ENCODE measurements around the gene MTHFSD.

GRCh38 chr16:86495357-86495701, 59.7 kb downstream of the MTHFSD start:
- TF ChIP-seq CEBPB (IDR thresholded peaks at IDR 0.05) (no peak), YY1 (IDR thresholded peaks at IDR 0.05; ENCODE audit: low read depth) (no peak), TAF1 (IDR thresholded peaks at IDR 0.05; ENCODE audit: low read depth) (no peak), FOXM1 (IDR thresholded peaks at IDR 0.05; ENCODE audit: borderline replicate concordance, low read depth) (no peak), EGR1 (IDR thresholded peaks at IDR 0.05) (no peak)

All from Ishikawa (cell line).